Diencephalon (tissue), 1 donor: Measurements from ENCODE around the gene RBM11. TPM values are rescaled to one million over a fixed set of nuclear protein-coding genes. Genes with fewer than 3 reads are reported as not detected.

ENCODE experiments used
- total RNA-seq: library from RNA; depleted of rRNA; stranded (reverse); fragments of >200 nt; gene quantifications from one replicate; pipeline ENCODE4 v1.2.3, GENCODE V29; 2014

RBM11 gene
- 14.3 TPM for total RNA-seq

GRCh38 chr21:14215971-14216641 is at the start of gene RBM11:
Gene RBM11, plus strand, starts transcription at chr21:14216157. Its CDS starts 30 bp downstream, at chr21:14216187.

GRCh38 chr21:14210738-14211137 is 5.2 kb upstream of the RBM11 start, which contains the start of gene LIPI:
Gene LIPI, minus strand, starts transcription at chr21:14210955. Its CDS starts 110 bp downstream, at chr21:14210845.

Other genes with a start within 250 kb of the RBM11 start
- gene LIPI, start 5.2 kb upstream of the RBM11 start, total RNA-seq, result not detected
- gene HSPA13, start 167.0 kb downstream of the RBM11 start, total RNA-seq, result 174 TPM